ENCODE data around the gene ANAPC15.

Gene ANAPC15

GRCh38 chr11:72127923-72128322, 15.4 kb upstream of the ANAPC15 start:
- in situ Hi-C loops (cut with MboI; ENCODE audit: low sequenced_read_pairs): no loop called here

- in situ Hi-C loops (cut with MboI; ENCODE audit: low sequenced_read_pairs): no loop called here
Measured at GRCh38 chr11:72125956-72126355, 13.5 kb upstream of the ANAPC15 start.

- in situ Hi-C loops (cut with MboI; ENCODE audit: low sequenced_read_pairs): no loop called here
Measured at GRCh38 chr11:72124046-72124445, 11.6 kb upstream of the ANAPC15 start.

- in situ Hi-C loops (cut with MboI; ENCODE audit: low sequenced_read_pairs): no loop called here
Measured at GRCh38 chr11:72123117-72123653, 10.7 kb upstream of the ANAPC15 start.

- in situ Hi-C loops (cut with MboI; ENCODE audit: low sequenced_read_pairs): no loop called here
Measured at GRCh38 chr11:72122607-72123006, 10.1 kb upstream of the ANAPC15 start.

- in situ Hi-C loops (cut with MboI; ENCODE audit: low sequenced_read_pairs): no loop called here
Measured at GRCh38 chr11:72120930-72121329, 8.4 kb upstream of the ANAPC15 start.

- in situ Hi-C loops (cut with MboI; ENCODE audit: low sequenced_read_pairs): no loop called here
Measured at GRCh38 chr11:72119198-72119597, 6.7 kb upstream of the ANAPC15 start.

- in situ Hi-C loops (cut with MboI; ENCODE audit: low sequenced_read_pairs): no loop called here
Measured at GRCh38 chr11:72116019-72116755, 3.7 kb upstream of the ANAPC15 start.

- in situ Hi-C loops (cut with MboI; ENCODE audit: low sequenced_read_pairs): no loop called here
Measured at GRCh38 chr11:72114570-72114969, 2.1 kb upstream of the ANAPC15 start.

GRCh38 chr11:72112978-72113808, 698 bp upstream of the ANAPC15 start:
- in situ Hi-C loops (cut with MboI; ENCODE audit: low sequenced_read_pairs): no loop called here

- in situ Hi-C loops (cut with MboI; ENCODE audit: low sequenced_read_pairs): no loop called here
Measured at GRCh38 chr11:72111300-72112142, 974 bp downstream of the ANAPC15 start.

- in situ Hi-C loops (cut with MboI; ENCODE audit: low sequenced_read_pairs): loop anchor here (5.0 kb wide), 1 partner anchor 41 kb away; no protein-coding TSS in a partner anchor
Measured at GRCh38 chr11:72105888-72106287, 6.6 kb downstream of the ANAPC15 start, which contains the start of gene TOMT. Gene TOMT, plus strand, starts transcription at chr11:72105924. Its CDS starts 28 bp downstream, at chr11:72105952.

GRCh38 chr11:72103754-72104167, 8.7 kb downstream of the ANAPC15 start:
- in situ Hi-C loops (cut with MboI; ENCODE audit: low sequenced_read_pairs): no loop called here

GRCh38 chr11:72102946-72103753, 9.3 kb downstream of the ANAPC15 start, which contains the start of gene LAMTOR1:
Gene LAMTOR1, minus strand, starts transcription at chr11:72103297. Its CDS starts 73 bp downstream, at chr11:72103224.
- in situ Hi-C loops (cut with MboI; ENCODE audit: low sequenced_read_pairs): no loop called here

- in situ Hi-C loops (cut with MboI; ENCODE audit: low sequenced_read_pairs): no loop called here
Measured at GRCh38 chr11:72102631-72102945, 9.9 kb downstream of the ANAPC15 start.

GRCh38 chr11:72102162-72102561, 10.3 kb downstream of the ANAPC15 start:
- in situ Hi-C loops (cut with MboI; ENCODE audit: low sequenced_read_pairs): no loop called here

GRCh38 chr11:72100462-72100861, 12.0 kb downstream of the ANAPC15 start:
- in situ Hi-C loops (cut with MboI; ENCODE audit: low sequenced_read_pairs): no loop called here

GRCh38 chr11:72100009-72100408, 12.5 kb downstream of the ANAPC15 start:
- in situ Hi-C loops (cut with MboI; ENCODE audit: low sequenced_read_pairs): no loop called here

GRCh38 chr11:72098741-72099140, 13.8 kb downstream of the ANAPC15 start:
- in situ Hi-C loops (cut with MboI; ENCODE audit: low sequenced_read_pairs): no loop called here

GRCh38 chr11:72091292-72091691, 21.2 kb downstream of the ANAPC15 start:
- in situ Hi-C loops (cut with MboI; ENCODE audit: low sequenced_read_pairs): no loop called here

Data from HL-60/S4 treated with retinoic acid at 250 ng/mL for 4 days and 3 days (cell line).